H9 (cell line): ENCODE results near the gene PRKCD. TPM values are rescaled to one million over a fixed set of nuclear protein-coding genes. Genes with fewer than 3 reads are reported as not detected.

Experiments used
- DNase-seq: peaks from one replicate; pipeline ENCODE4 v3.0.0-alpha.2; 2017
- H2AFZ ChIP-seq: one replicate; pipeline ENCODE4 v1.6.1; 2013; ENCODE audit warnings: mild to moderate bottlenecking, low read length, control low read depth, moderate library complexity
- H2AK5ac ChIP-seq: 2 replicates; pipeline ENCODE4 v1.6.1; 2013; ENCODE audit warnings: low read length, control low read depth, mixed read lengths; ENCODE audit not compliant: insufficient read length
- H2BK120ac ChIP-seq: one replicate; pipeline ENCODE4 v1.6.1; 2013; ENCODE audit warnings: low read depth, mild to moderate bottlenecking, low read length, control low read depth, inconsistent platforms; ENCODE audit not compliant: poor library complexity, severe bottlenecking
- H2BK12ac ChIP-seq: 2 replicates; pipeline ENCODE4 v1.6.1; 2013; ENCODE audit warnings: low read length, control low read depth, mixed read lengths, low read depth; ENCODE audit not compliant: insufficient read length
- H2BK15ac ChIP-seq: 2 replicates; pipeline ENCODE4 v1.6.1; 2013; ENCODE audit warnings: low read depth, low read length, control low read depth
- H2BK20ac ChIP-seq: one replicate; pipeline ENCODE4 v1.6.1; 2013; ENCODE audit warnings: low read depth, mild to moderate bottlenecking, low read length, control low read depth, inconsistent platforms; ENCODE audit not compliant: poor library complexity, severe bottlenecking
- H2BK5ac ChIP-seq: 2 replicates; pipeline ENCODE4 v1.6.1; 2013; ENCODE audit warnings: low read length, control low read depth, mixed read lengths; ENCODE audit not compliant: insufficient read length
- H3K14ac ChIP-seq: 2 replicates; pipeline ENCODE4 v1.6.1; 2013; ENCODE audit warnings: low read length, control low read depth; ENCODE audit not compliant: insufficient read depth
- H3K18ac ChIP-seq: 2 replicates; pipeline ENCODE4 v1.6.1; 2013; ENCODE audit warnings: low read depth, mild to moderate bottlenecking, mixed read lengths, low read length, control low read depth; ENCODE audit not compliant: insufficient read length
- H3K23ac ChIP-seq: 2 replicates; pipeline ENCODE4 v1.6.1; 2013; ENCODE audit warnings: low read length, control low read depth, mixed read lengths, low read depth; ENCODE audit not compliant: insufficient read length
- H3K23me2 ChIP-seq: 2 replicates; pipeline ENCODE4 v1.6.1; 2013; ENCODE audit warnings: low read depth, mild to moderate bottlenecking, mixed read lengths, low read length, control low read depth; ENCODE audit not compliant: insufficient read length, poor library complexity, severe bottlenecking
- H3K27ac ChIP-seq: 2 replicates; pipeline ENCODE4 v1.5.1; 2013; ENCODE audit warnings: low read length, control low read depth, mixed read lengths, low read depth; ENCODE audit not compliant: insufficient read length
- H3K27me3 ChIP-seq: 2 replicates; pipeline ENCODE4 v1.6.1; 2013; ENCODE audit warnings: low read length, control low read depth, inconsistent platforms; ENCODE audit not compliant: insufficient read depth
- H3K4ac ChIP-seq: 2 replicates; pipeline ENCODE4 v1.6.1; 2013; ENCODE audit warnings: low read depth, mild to moderate bottlenecking, control low read depth, inconsistent platforms, low read length, moderate library complexity
- H3K4me1 ChIP-seq: 2 replicates; pipeline ENCODE4 v1.6.1; 2013; ENCODE audit warnings: low read length, control low read depth, inconsistent platforms; ENCODE audit not compliant: insufficient read depth
- H3K4me2 ChIP-seq: 2 replicates; pipeline ENCODE4 v1.6.1; 2013; ENCODE audit warnings: low read length, control low read depth, mixed read lengths; ENCODE audit not compliant: insufficient read length, insufficient read depth
- H3K56ac ChIP-seq: 2 replicates; pipeline ENCODE4 v1.6.1; 2013; ENCODE audit warnings: low read depth, mild to moderate bottlenecking, mixed read lengths, low read length, control low read depth; ENCODE audit not compliant: insufficient read length
- H3K79me1 ChIP-seq: 2 replicates; pipeline ENCODE4 v1.6.1; 2013; ENCODE audit warnings: low read depth, mild to moderate bottlenecking, moderate library complexity, low read length, control low read depth, inconsistent platforms; ENCODE audit not compliant: insufficient read depth, poor library complexity, severe bottlenecking
- H3K79me2 ChIP-seq: 2 replicates; pipeline ENCODE4 v1.6.1; 2013; ENCODE audit warnings: low read length, control low read depth, inconsistent platforms; ENCODE audit not compliant: insufficient read depth
- H3K9ac ChIP-seq: 2 replicates; pipeline ENCODE4 v1.6.1; 2013; ENCODE audit warnings: low read length, control low read depth, mixed read lengths; ENCODE audit not compliant: insufficient read length; ENCODE audit errors: extremely low read depth
- H3K9me3 ChIP-seq: one replicate; pipeline ENCODE4 v1.6.1; 2013; ENCODE audit warnings: low read depth, low read length, inconsistent platforms; ENCODE audit not compliant: control insufficient read depth
- H3T11ph ChIP-seq: one replicate; pipeline ENCODE4 v1.6.1; 2013; ENCODE audit warnings: mild to moderate bottlenecking, low read length, control low read depth, inconsistent platforms
- H4K20me1 ChIP-seq: one replicate; pipeline ENCODE4 v1.6.1; 2013; ENCODE audit not compliant: control insufficient read depth, insufficient read length, insufficient read depth
- H4K5ac ChIP-seq: 2 replicates; pipeline ENCODE4 v1.6.1; 2013; ENCODE audit warnings: low read depth, mild to moderate bottlenecking, mixed read lengths, low read length, control low read depth; ENCODE audit not compliant: insufficient read length
- H4K8ac ChIP-seq: replicated peaks from 2 replicates; pipeline ENCODE4 v1.6.1; 2013; ENCODE audit warnings: low read length, control low read depth, mixed read lengths, low read depth; ENCODE audit not compliant: insufficient read length
- H4K91ac ChIP-seq: 2 replicates; pipeline ENCODE4 v1.6.1; 2013; ENCODE audit warnings: low read depth, mild to moderate bottlenecking, moderate library complexity, mixed read lengths, low read length, control low read depth; ENCODE audit not compliant: insufficient read length
- H3K27ac Mint-ChIP-seq, 3 experiments: 2 replicates in 2 of 3; 3 replicates in 1 of 3; pipeline ENCODE4 v1.8.0; 2020 to 2021; ENCODE audit warnings: mixed read lengths in 3 of 3, mild to moderate bottlenecking in 1 of 3, moderate library complexity in 1 of 3
- H3K27me3 Mint-ChIP-seq: 2 replicates; pipeline ENCODE4 v1.8.0; 2021; ENCODE audit warnings: low read depth, mild to moderate bottlenecking, moderate library complexity, mixed read lengths
- H3K36me3 Mint-ChIP-seq, 3 experiments: 2 replicates in 2 of 3; 3 replicates in 1 of 3; pipeline ENCODE4 v1.8.0; 2020 to 2021; ENCODE audit warnings: low read depth in 3 of 3, mixed read lengths in 3 of 3; ENCODE audit not compliant: insufficient read depth in 1 of 3
- H3K4me1 Mint-ChIP-seq, 2 experiments: 2 replicates each; pipeline ENCODE4 v1.8.0; 2020; ENCODE audit warnings: mixed read lengths in 2 of 2
- H3K4me3 Mint-ChIP-seq, 2 experiments: 2 replicates in 1 of 2; 3 replicates in 1 of 2; pipeline ENCODE4 v1.8.0; 2020 to 2021; ENCODE audit warnings: mild to moderate bottlenecking in 2 of 2, mixed read lengths in 2 of 2, moderate library complexity in 1 of 2
- H3K9me3 Mint-ChIP-seq, 2 experiments: 2 replicates in 1 of 2; 3 replicates in 1 of 2; pipeline ENCODE4 v1.8.0; 2020; ENCODE audit warnings: mild to moderate bottlenecking in 2 of 2, mixed read lengths in 2 of 2, moderate library complexity in 1 of 2
- WGBS: extraction: QIAGEN DNeasy Blood & Tissue Kit; methylation state at CpG from one replicate; pipeline ENCODE4 v1.1.7; 2013; ENCODE audit warnings: missing lambda C conversion rate, low lambda C conversion rate, mixed read lengths; ENCODE audit not compliant: insufficient read length; ENCODE audit errors: extremely low coverage; 5-methylcytosine and 5-hydroxymethylcytosine counted together
- total RNA-seq: library from RNA; stranded (reverse); gene quantifications from 2 replicates; pipeline ENCODE4 v1.2.1, GENCODE V29; 2021
- TF ChIP-seq, protein P1 (sequence below): fragments of 200-600 bp; sonication (generic); conservative IDR thresholded peaks from 3 replicates; pipeline ENCODE4 v1.8.0; 2021; ENCODE audit warnings: antibody characterized with exemption, mild to moderate bottlenecking

PRKCD gene
- total RNA-seq, 1 experiment from 2014 or later = 23.7 TPM

DNA sequence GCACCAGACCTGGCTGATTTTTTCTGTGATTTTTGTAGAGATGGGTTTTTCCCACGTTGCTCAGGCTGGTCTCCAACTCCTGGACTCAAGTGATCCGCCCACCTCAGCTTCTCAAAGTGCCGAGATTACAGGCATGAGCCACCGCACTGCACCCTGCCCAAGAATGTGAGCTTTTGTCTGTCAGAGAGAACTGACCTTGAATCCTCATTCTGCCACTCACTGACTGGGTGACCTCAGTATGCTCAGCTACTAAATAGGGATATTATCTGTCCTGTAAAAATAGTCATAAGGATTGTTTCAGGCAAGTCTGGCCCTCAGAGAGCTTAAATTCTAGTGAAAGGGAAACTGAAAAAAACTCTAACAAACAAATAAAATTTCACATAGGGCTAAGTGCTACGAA lies 28.7 kb upstream of the PRKCD start:
- H2BK5ac ChIP-seq = no peak overlapping the region
- H2BK20ac ChIP-seq = no peak overlapping the region
- H2BK12ac ChIP-seq = no peak overlapping the region
- H3K18ac ChIP-seq = no peak overlapping the region
- H4K91ac ChIP-seq = no peak overlapping the region
- H3K23ac ChIP-seq = no peak overlapping the region
- H2AFZ ChIP-seq = no peak overlapping the region
- no peak overlapping the region for H3K9ac ChIP-seq
- peak overlapping the region in 1 of 3 experiments; percentile 42; a peak in 1 of 7 replicates for H3K27ac Mint-ChIP-seq
- H3K56ac ChIP-seq = no peak overlapping the region
- no peak overlapping the region for H2BK120ac ChIP-seq
- no peaks in the 10 kb centered on the region for H4K20me1 ChIP-seq
- TF ChIP-seq, protein P1, sequence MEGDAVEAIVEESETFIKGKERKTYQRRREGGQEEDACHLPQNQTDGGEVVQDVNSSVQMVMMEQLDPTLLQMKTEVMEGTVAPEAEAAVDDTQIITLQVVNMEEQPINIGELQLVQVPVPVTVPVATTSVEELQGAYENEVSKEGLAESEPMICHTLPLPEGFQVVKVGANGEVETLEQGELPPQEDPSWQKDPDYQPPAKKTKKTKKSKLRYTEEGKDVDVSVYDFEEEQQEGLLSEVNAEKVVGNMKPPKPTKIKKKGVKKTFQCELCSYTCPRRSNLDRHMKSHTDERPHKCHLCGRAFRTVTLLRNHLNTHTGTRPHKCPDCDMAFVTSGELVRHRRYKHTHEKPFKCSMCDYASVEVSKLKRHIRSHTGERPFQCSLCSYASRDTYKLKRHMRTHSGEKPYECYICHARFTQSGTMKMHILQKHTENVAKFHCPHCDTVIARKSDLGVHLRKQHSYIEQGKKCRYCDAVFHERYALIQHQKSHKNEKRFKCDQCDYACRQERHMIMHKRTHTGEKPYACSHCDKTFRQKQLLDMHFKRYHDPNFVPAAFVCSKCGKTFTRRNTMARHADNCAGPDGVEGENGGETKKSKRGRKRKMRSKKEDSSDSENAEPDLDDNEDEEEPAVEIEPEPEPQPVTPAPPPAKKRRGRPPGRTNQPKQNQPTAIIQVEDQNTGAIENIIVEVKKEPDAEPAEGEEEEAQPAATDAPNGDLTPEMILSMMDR = no peak
- WGBS = no CpG with 5 or more reads among the region's 5 CpGs
- no peak for DNase-seq
- H4K8ac ChIP-seq = no peak overlapping the region
- peaks cover 2% of the 10 kb centered on the region; the same call in 1 of the 2 replicates for H3K79me2 ChIP-seq
- no peak overlapping the region for H2AK5ac ChIP-seq
- no peak overlapping the region for H3K4me3 Mint-ChIP-seq
- H3K9me3 ChIP-seq = no peaks in the 10 kb centered on the region
- peaks cover 0 to 2% (median 1%) of the 10 kb centered on the region in 3 experiments; a peak in 2 of 7 replicates for H3K36me3 Mint-ChIP-seq
- H4K5ac ChIP-seq = no peak overlapping the region
- H3K4me1 ChIP-seq = peaks cover 3% of the 10 kb centered on the region; the same call in 1 of the 2 replicates
- peaks cover 12 to 15% of the 10 kb centered on the region in 2 experiments for H3K4me1 Mint-ChIP-seq
- H3K79me1 ChIP-seq = peaks cover 3% of the 10 kb centered on the region
- H3K4me2 ChIP-seq = no peak overlapping the region
- no peak overlapping the region for H3T11ph ChIP-seq
- H3K27me3 Mint-ChIP-seq = peaks cover 2% of the 10 kb centered on the region; the same call in 1 of the 2 replicates
- no peaks in the 10 kb centered on the region for H3K9me3 Mint-ChIP-seq
- no peak overlapping the region for H3K27ac ChIP-seq
- H2BK15ac ChIP-seq = no peak overlapping the region
- H3K23me2 ChIP-seq = peaks cover 6% of the 10 kb centered on the region
- H3K27me3 ChIP-seq = no peaks in the 10 kb centered on the region
- no peak overlapping the region for H3K14ac ChIP-seq
- no peak overlapping the region for H3K4ac ChIP-seq
